GM21737 (cell line): ENCODE measurements around the gene TANGO6.

Source experiments
- ATAC-seq: cut with Tn5 transposase; IDR thresholded peaks from one replicate; pipeline ENCODE4 v1.9.1; 2021; ENCODE audit warnings: mild to moderate bottlenecking, moderate library complexity; ENCODE audit not compliant: unreplicated experiment

The TANGO6 gene

GRCh38 chr16:68907297-68907696 is 64.0 kb downstream of the TANGO6 start:
- ATAC-seq, result no peak

- no peak for ATAC-seq
Measured at GRCh38 chr16:68907781-68908181, 64.5 kb downstream of the TANGO6 start.

GRCh38 chr16:68909099-68909733 is 65.9 kb downstream of the TANGO6 start:
- ATAC-seq, result no peak

GRCh38 chr16:68910051-68910450 is 66.7 kb downstream of the TANGO6 start:
- no peak for ATAC-seq

GRCh38 chr16:68915589-68915988 is 72.3 kb downstream of the TANGO6 start:
- no peak for ATAC-seq

GRCh38 chr16:68917541-68917940 is 74.2 kb downstream of the TANGO6 start:
- ATAC-seq, result no peak

GRCh38 chr16:68920349-68920748 is 77.0 kb downstream of the TANGO6 start:
- no peak for ATAC-seq

GRCh38 chr16:68921637-68922036 is 78.3 kb downstream of the TANGO6 start:
- no peak for ATAC-seq

GRCh38 chr16:68923116-68923515 is 79.8 kb downstream of the TANGO6 start:
- no peak for ATAC-seq

- ATAC-seq, result no peak
Measured at GRCh38 chr16:68927018-68927417, 83.7 kb downstream of the TANGO6 start.

- ATAC-seq, result no peak
Measured at GRCh38 chr16:68931196-68931595, 87.9 kb downstream of the TANGO6 start.

- ATAC-seq, result no peak
Measured at GRCh38 chr16:68934402-68934801, 91.1 kb downstream of the TANGO6 start.

GRCh38 chr16:68935008-68935407 is 91.7 kb downstream of the TANGO6 start:
- no peak for ATAC-seq

- no peak for ATAC-seq
Measured at GRCh38 chr16:68936736-68937631, 93.7 kb downstream of the TANGO6 start.

- no peak for ATAC-seq
Measured at GRCh38 chr16:68939692-68940320, 96.5 kb downstream of the TANGO6 start.

- no peak for ATAC-seq
Measured at GRCh38 chr16:68940816-68941215, 97.5 kb downstream of the TANGO6 start.

- no peak for ATAC-seq
Measured at GRCh38 chr16:68943961-68944360, 100.6 kb downstream of the TANGO6 start.

GRCh38 chr16:68948230-68948910 is 105.0 kb downstream of the TANGO6 start:
- no peak for ATAC-seq

- ATAC-seq, result no peak
Measured at GRCh38 chr16:68951991-68952877, 108.9 kb downstream of the TANGO6 start.

GRCh38 chr16:68954911-68955635 is 111.7 kb downstream of the TANGO6 start:
- ATAC-seq, result no peak
